HG02571 (cell line): Measurements from ENCODE around the gene CNR2.
"Not testable (repeated sequence)": the region's sequence is repeated elsewhere in the genome, so short reads cannot be mapped to it uniquely, and the experiment has no call there.

Source experiments
- ATAC-seq: cut with Tn5 transposase; IDR thresholded peaks from one replicate; pipeline ENCODE4 v1.9.1; 2021; ENCODE audit warnings: mild to moderate bottlenecking, moderate library complexity; ENCODE audit not compliant: unreplicated experiment

Gene CNR2

GRCh38 chr1:23837908-23838307 is 75.3 kb downstream of the CNR2 start:
- no peak for ATAC-seq

- no peak for ATAC-seq
Observed at GRCh38 chr1:23836037-23836436, 77.1 kb downstream of the CNR2 start.

GRCh38 chr1:23834156-23834555 is 79.0 kb downstream of the CNR2 start:
- ATAC-seq, result not testable (repeated sequence)

- ATAC-seq, result no peak
Observed at GRCh38 chr1:23827717-23828116, 85.4 kb downstream of the CNR2 start.

GRCh38 chr1:23826590-23826989 is 86.6 kb downstream of the CNR2 start:
- ATAC-seq, result not testable (repeated sequence)

- peak; percentile 36 for ATAC-seq
Observed at GRCh38 chr1:23825762-23826522, 87.2 kb downstream of the CNR2 start.

- ATAC-seq, result peak; percentile 80
Observed at GRCh38 chr1:23825076-23825761, 87.9 kb downstream of the CNR2 start, which contains the start of gene HMGCL. TSS of gene HMGCL (minus strand) at chr1:23825429. CDS start at chr1:23825415, 14 bp downstream.

- no peak for ATAC-seq
Observed at GRCh38 chr1:23824711-23825075, 88.5 kb downstream of the CNR2 start.

GRCh38 chr1:23823767-23824166 is 89.4 kb downstream of the CNR2 start:
- ATAC-seq, result no peak
